Upper lobe of right lung (tissue), 1 donor: Measurements from ENCODE around the gene FAR1. TPM values are rescaled to one million over a fixed set of nuclear protein-coding genes. Genes with fewer than 3 reads are reported as not detected.
"Not testable (repeated sequence)": the region's sequence is repeated elsewhere in the genome, so short reads cannot be mapped to it uniquely, and the experiment has no call there.

Source experiments
- ATAC-seq: fragments of 200-7000 bp; cut with Tn5 transposase; one replicate; pipeline ENCODE4 v1.9.1; 2020; ENCODE audit warnings: mild to moderate bottlenecking, moderate library complexity
- DNase-seq: peaks from one replicate; pipeline ENCODE4 v3.0.0-alpha.2; 2020
- H3K27ac ChIP-seq: fragments of 200-600 bp; one replicate; pipeline ENCODE4 v1.8.0; 2022
- H3K27me3 ChIP-seq: fragments of 200-600 bp; one replicate; pipeline ENCODE4 v1.8.0; 2022; ENCODE audit warnings: mild to moderate bottlenecking
- H3K36me3 ChIP-seq: fragments of 200-600 bp; one replicate; pipeline ENCODE4 v1.8.0; 2022
- H3K4me1 ChIP-seq: fragments of 200-600 bp; one replicate; pipeline ENCODE4 v1.8.0; 2022
- H3K4me3 ChIP-seq: fragments of 200-600 bp; one replicate; pipeline ENCODE4 v1.8.0; 2022; ENCODE audit warnings: mild to moderate bottlenecking
- H3K9me3 ChIP-seq: fragments of 200-600 bp; one replicate; pipeline ENCODE4 v1.8.0; 2022
- intact Hi-C: fragments of 100-400 bp; cut with DNase I; formaldehyde crosslinking; loops from one replicate; pipeline ENCODE4 v1.11.0; 2022
- total RNA-seq: library from RNA; stranded (reverse); fragmentation: NEBNext Ultra II Directional; extraction: Animal tissue kit (Norgen Biotek cat#: 25700); gene quantifications from one replicate; pipeline ENCODE4 v1.2.1, GENCODE V29; 2021
- TF ChIP-seq, protein P1 (sequence below): fragments of 200-600 bp; IDR thresholded peaks from one replicate; pipeline ENCODE4 v1.8.0; 2022; ENCODE audit warnings: antibody characterized with exemption
- donor health status: DM: no; HTN: yes; CAD: no; lungs with severe emphysema.

Gene FAR1
- total RNA-seq, 1 donor from 2014 or later = 59.7 TPM

GRCh38 chr11:13745165-13745564, 76.7 kb downstream of the FAR1 start:
- no peak overlapping the region for H3K27ac ChIP-seq
- H3K4me3 ChIP-seq = no peak overlapping the region
- TF ChIP-seq, protein P1, sequence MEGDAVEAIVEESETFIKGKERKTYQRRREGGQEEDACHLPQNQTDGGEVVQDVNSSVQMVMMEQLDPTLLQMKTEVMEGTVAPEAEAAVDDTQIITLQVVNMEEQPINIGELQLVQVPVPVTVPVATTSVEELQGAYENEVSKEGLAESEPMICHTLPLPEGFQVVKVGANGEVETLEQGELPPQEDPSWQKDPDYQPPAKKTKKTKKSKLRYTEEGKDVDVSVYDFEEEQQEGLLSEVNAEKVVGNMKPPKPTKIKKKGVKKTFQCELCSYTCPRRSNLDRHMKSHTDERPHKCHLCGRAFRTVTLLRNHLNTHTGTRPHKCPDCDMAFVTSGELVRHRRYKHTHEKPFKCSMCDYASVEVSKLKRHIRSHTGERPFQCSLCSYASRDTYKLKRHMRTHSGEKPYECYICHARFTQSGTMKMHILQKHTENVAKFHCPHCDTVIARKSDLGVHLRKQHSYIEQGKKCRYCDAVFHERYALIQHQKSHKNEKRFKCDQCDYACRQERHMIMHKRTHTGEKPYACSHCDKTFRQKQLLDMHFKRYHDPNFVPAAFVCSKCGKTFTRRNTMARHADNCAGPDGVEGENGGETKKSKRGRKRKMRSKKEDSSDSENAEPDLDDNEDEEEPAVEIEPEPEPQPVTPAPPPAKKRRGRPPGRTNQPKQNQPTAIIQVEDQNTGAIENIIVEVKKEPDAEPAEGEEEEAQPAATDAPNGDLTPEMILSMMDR = no peak
- H3K4me1 ChIP-seq = no peaks in the 10 kb centered on the region
- H3K36me3 ChIP-seq = no peaks in the 10 kb centered on the region
- DNase-seq (no peak), ATAC-seq (no peak)
- H3K27me3 ChIP-seq = no peaks in the 10 kb centered on the region
- intact Hi-C loops = no loop called here
- no peaks in the 10 kb centered on the region for H3K9me3 ChIP-seq

- H3K4me1 ChIP-seq, DNase-seq, H3K4me3 ChIP-seq, H3K9me3 ChIP-seq, H3K36me3 ChIP-seq, H3K27me3 ChIP-seq, ATAC-seq, H3K27ac ChIP-seq, intact Hi-C loops: not testable (repeated sequence)
These were observed 84.8 kb downstream of the FAR1 start for GRCh38 chr11:13753316-13753715.

DNA sequence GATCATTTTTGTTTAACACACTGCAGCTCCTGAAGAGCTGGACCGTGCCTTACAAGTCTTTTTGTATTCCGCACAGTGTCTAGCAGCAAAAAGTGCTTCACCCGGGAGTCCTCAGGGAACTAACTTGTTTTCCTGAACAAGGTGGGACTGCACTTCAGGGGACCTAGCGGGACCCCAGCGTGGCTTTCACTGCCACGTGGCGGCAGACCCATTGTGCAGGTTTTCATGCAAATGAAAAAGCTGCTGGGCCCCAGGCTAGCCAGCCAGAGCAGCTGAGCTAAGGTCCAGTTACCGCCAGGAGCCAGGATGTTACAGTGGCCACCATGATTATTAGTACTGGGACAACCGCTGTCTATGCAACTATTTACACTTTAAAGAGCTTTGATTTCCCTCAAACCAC, 90.6 kb downstream of the FAR1 start:
- Histone ChIP-seq H3K4me3 (no peak overlapping the region), H3K9me3 (no peaks in the 10 kb centered on the region), H3K27ac (no peak overlapping the region), H3K27me3 (no peaks in the 10 kb centered on the region), H3K4me1 (no peaks in the 10 kb centered on the region), H3K36me3 (no peaks in the 10 kb centered on the region)
- no peak for ATAC-seq
- intact Hi-C loops = no loop called here
- TF ChIP-seq, protein P1 = no peak
- no peak for DNase-seq

DNA sequence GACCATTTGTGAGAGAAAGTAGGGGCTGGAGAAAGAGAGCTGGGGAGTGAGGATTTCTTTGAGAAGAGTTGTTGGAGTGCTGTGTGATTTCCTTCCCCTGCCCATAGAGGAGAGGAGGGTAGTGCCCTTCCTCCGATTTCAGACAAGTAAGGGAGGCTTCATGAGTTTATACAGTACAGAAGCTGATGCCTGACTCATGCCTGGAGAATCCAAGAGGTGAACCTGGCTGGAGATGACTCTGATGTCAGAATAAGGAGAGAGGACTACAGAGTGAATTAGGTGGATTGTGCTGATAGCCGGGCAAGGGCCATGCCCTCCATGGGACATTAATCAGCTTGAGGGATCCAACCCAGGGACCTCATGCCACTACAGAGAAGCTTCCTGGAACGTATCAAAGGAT, 91.6 kb downstream of the FAR1 start:
- Histone ChIP-seq H3K4me3 (no peak overlapping the region), H3K9me3 (no peaks in the 10 kb centered on the region), H3K4me1 (no peaks in the 10 kb centered on the region), H3K27ac (no peak overlapping the region), H3K36me3 (no peaks in the 10 kb centered on the region), H3K27me3 (no peaks in the 10 kb centered on the region)
- ATAC-seq (no peak), DNase-seq (no peak)
- TF ChIP-seq, protein P1 = no peak
- intact Hi-C loops = no loop called here

DNA sequence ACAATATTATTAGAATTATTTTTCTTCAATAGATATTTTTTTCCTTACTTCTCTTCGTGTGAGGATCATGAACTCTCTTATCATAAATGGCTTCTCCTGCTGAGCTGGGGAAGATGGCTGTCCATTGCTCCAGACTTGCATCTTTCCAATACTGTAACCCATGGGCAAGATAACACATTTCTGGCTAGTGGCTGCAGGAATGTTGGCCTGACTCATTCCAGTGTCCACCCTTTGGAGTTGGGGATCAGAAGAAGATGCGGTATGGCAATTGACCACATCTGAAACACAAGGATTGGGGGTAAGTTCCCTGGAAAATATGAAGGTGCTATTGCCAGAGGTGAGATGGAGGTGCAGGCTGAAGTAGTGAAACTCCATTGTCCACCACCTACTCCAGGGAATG, 92.8 kb downstream of the FAR1 start:
- ATAC-seq = no peak
- no peak for DNase-seq
- H3K4me3 ChIP-seq = no peak overlapping the region

GRCh38 chr11:13761716-13762115, 93.2 kb downstream of the FAR1 start:
- DNase-seq (no peak), ATAC-seq (no peak)
- Histone ChIP-seq H3K36me3 (no peaks in the 10 kb centered on the region), H3K4me3 (no peak overlapping the region), H3K27ac (no peak overlapping the region), H3K9me3 (no peaks in the 10 kb centered on the region), H3K4me1 (no peaks in the 10 kb centered on the region), H3K27me3 (no peaks in the 10 kb centered on the region)
- intact Hi-C loops = no loop called here
- TF ChIP-seq, protein P1 = no peak

More for the DNA sequence above, 92.8 kb downstream of the FAR1 start:
- Histone ChIP-seq H3K27ac (no peak overlapping the region), H3K4me1 (no peaks in the 10 kb centered on the region), H3K36me3 (no peaks in the 10 kb centered on the region), H3K9me3 (no peaks in the 10 kb centered on the region), H3K27me3 (no peaks in the 10 kb centered on the region)
- TF ChIP-seq, protein P1 = no peak
- intact Hi-C loops = no loop called here
